Left ventricle myocardium inferior (tissue), 1 donor: ENCODE measurements around the gene GALC. TPM values are rescaled to one million over a fixed set of nuclear protein-coding genes. Genes with fewer than 3 reads are reported as not detected.

Source experiments
- DNase-seq: peaks from one replicate; pipeline ENCODE4 v3.0.0-alpha.2; 2020
- H3K27ac ChIP-seq: fragments of 200-600 bp; replicated peaks from 2 replicates; pipeline ENCODE4 v1.8.0; 2021
- H3K27me3 ChIP-seq: fragments of 200-600 bp; 2 replicates; pipeline ENCODE4 v1.8.0; 2021; ENCODE audit warnings: low read depth
- H3K36me3 ChIP-seq: fragments of 200-600 bp; 2 replicates; pipeline ENCODE4 v1.8.0; 2021
- H3K4me1 ChIP-seq: fragments of 200-600 bp; 2 replicates; pipeline ENCODE4 v1.8.0; 2021
- H3K4me3 ChIP-seq: fragments of 200-600 bp; 2 replicates; pipeline ENCODE4 v1.8.0; 2021; ENCODE audit warnings: mild to moderate bottlenecking, moderate library complexity
- H3K9me3 ChIP-seq: fragments of 200-600 bp; replicated peaks from 2 replicates; pipeline ENCODE4 v1.8.0; 2021
- CTCF ChIP-seq: fragments of 200-600 bp; IDR thresholded peaks from 2 replicates; pipeline ENCODE4 v1.8.0; 2021; ENCODE audit warnings: antibody characterized with exemption, mild to moderate bottlenecking, borderline replicate concordance
- intact Hi-C: fragments of 100-400 bp; cut with micrococcal nuclease; formaldehyde crosslinking; loops from one replicate; pipeline ENCODE4 v1.11.0; 2022
- total RNA-seq: library from RNA; stranded (reverse); fragmentation: NEBNext Ultra II Directional; extraction: Animal tissue kit (Norgen Biotek cat#: 25700); gene quantifications from one replicate; pipeline ENCODE4 v1.2.1, GENCODE V29; 2021
- donor health status: DM: no; HTN: yes; CAD: no; lungs with severe emphysema.

GALC gene
- total RNA-seq, 1 donor from 2014 or later = 14.5 TPM

- no peaks in the 10 kb centered on the region for H3K9me3 ChIP-seq
- intact Hi-C loops = no loop called here
- no peaks in the 10 kb centered on the region for H3K4me1 ChIP-seq
- H3K27ac ChIP-seq = no peak overlapping the region
- no peak for TF ChIP-seq CTCF
- DNase-seq = no peak
- no peaks in the 10 kb centered on the region for H3K36me3 ChIP-seq
- no peaks in the 10 kb centered on the region for H3K27me3 ChIP-seq
- no peak overlapping the region for H3K4me3 ChIP-seq
Observed at GRCh38 chr14:88002421-88003075, 9.6 kb upstream of the GALC start.

- H3K4me3 ChIP-seq = no peak overlapping the region
- H3K27me3 ChIP-seq = no peaks in the 10 kb centered on the region
- no peak overlapping the region for H3K27ac ChIP-seq
- intact Hi-C loops = no loop called here
- no peaks in the 10 kb centered on the region for H3K9me3 ChIP-seq
- peaks cover 14% of the 10 kb centered on the region for H3K4me1 ChIP-seq
- TF ChIP-seq CTCF = no peak
- H3K36me3 ChIP-seq = no peaks in the 10 kb centered on the region
- no peak for DNase-seq
Observed at GRCh38 chr14:87999277-87999676, 6.3 kb upstream of the GALC start.

- H3K27ac ChIP-seq = no peak overlapping the region
- intact Hi-C loops = no loop called here
- no peak for DNase-seq
Observed at GRCh38 chr14:87998482-87998881, 5.5 kb upstream of the GALC start.

GRCh38 chr14:87996291-87996592, 3.3 kb upstream of the GALC start:
- TF ChIP-seq CTCF = no peak
- no peak overlapping the region for H3K27ac ChIP-seq

More at GRCh38 chr14:87998482-87998881, 5.5 kb upstream of the GALC start:
- no peak for TF ChIP-seq CTCF
- Histone ChIP-seq H3K27me3 (no peaks in the 10 kb centered on the region), H3K36me3 (no peaks in the 10 kb centered on the region), H3K9me3 (no peaks in the 10 kb centered on the region), H3K4me3 (no peak overlapping the region), H3K4me1 (peaks cover 19% of the 10 kb centered on the region)

GRCh38 chr14:87995500-87996290, 2.7 kb upstream of the GALC start:
- intact Hi-C loops = no loop called here
- H3K9me3 ChIP-seq = no peaks in the 10 kb centered on the region

More at GRCh38 chr14:87996291-87996592, 3.3 kb upstream of the GALC start:
- intact Hi-C loops = no loop called here
- Histone ChIP-seq H3K36me3 (no peaks in the 10 kb centered on the region), H3K4me3 (no peak overlapping the region), H3K27me3 (no peaks in the 10 kb centered on the region), H3K4me1 (peaks cover 40% of the 10 kb centered on the region), H3K9me3 (no peaks in the 10 kb centered on the region)
- DNase-seq = no peak

More at GRCh38 chr14:87995500-87996290, 2.7 kb upstream of the GALC start:
- H3K27me3 ChIP-seq = no peaks in the 10 kb centered on the region
- no peak overlapping the region for H3K4me3 ChIP-seq
- DNase-seq = no peak
- H3K4me1 ChIP-seq = peaks cover 44% of the 10 kb centered on the region
- no peak for TF ChIP-seq CTCF
- H3K27ac ChIP-seq = peak overlapping the region; percentile 17
- no peaks in the 10 kb centered on the region for H3K36me3 ChIP-seq
